ENCODE results near the gene ZNF74. TPM values are rescaled to one million over a fixed set of nuclear protein-coding genes. Genes with fewer than 3 reads are reported as not detected.

The ZNF74 gene
- total and polyA plus RNA-seq, 9 donors, result 11.7 to 24.4 (median 16.6) TPM

- H3K27ac ChIP-seq (ENCODE audit: low read length), result peak within 1 kb of the TSS; percentile 87
- peaks cover 7% of the 10 kb centered on the region for H3K27me3 ChIP-seq (ENCODE audit: control insufficient read depth, insufficient read depth, low read length)
- H3K4me3 ChIP-seq (ENCODE audit: low read length), result peak within 1 kb of the TSS; percentile 85
- peaks cover 53% of the 10 kb centered on the region for H3K4me1 ChIP-seq (ENCODE audit: control insufficient read depth, insufficient read depth, low read length)
- DNase-seq, result peak; percentile 90
- WGBS (ENCODE audit: insufficient coverage), result under 1% methylated on average over 87 of the region's 95 CpGs
- H3K9me3 ChIP-seq (replicated peaks; ENCODE audit: control insufficient read depth, low read depth, low read length), result no peaks in the 10 kb centered on the region
- peaks cover 17% of the 10 kb centered on the region for H3K36me3 ChIP-seq (ENCODE audit: control insufficient read depth, insufficient read depth, low read length)
Observed at GRCh38 chr22:20437613-20438426, 43.9 kb downstream of the ZNF74 start, which contains the start of gene SCARF2. SCARF2 (minus strand) TSS chr22:20437825; CDS start chr22:20437754, 71 bp downstream.

DNA sequence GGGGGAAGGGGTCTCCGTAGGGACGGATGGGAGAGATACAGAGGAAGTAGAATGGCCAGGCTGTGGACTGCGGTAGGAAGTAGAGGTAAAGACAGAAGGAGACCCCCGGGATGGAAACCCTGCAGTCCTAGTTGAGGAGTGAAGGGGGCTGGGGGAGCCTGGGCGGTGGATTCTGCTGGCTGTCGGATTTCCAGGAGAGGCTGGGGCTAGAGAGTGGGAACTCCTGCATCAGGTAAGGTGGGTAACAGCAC, 44.4 kb downstream of the ZNF74 start:
- Histone ChIP-seq H3K4me1 (ENCODE audit: control insufficient read depth, insufficient read depth, low read length) (peaks cover 53% of the 10 kb centered on the region), H3K27me3 (ENCODE audit: control insufficient read depth, insufficient read depth, low read length) (peaks cover 7% of the 10 kb centered on the region)

GRCh38 chr22:20438678-20439492, 44.9 kb downstream of the ZNF74 start:
- no peak for DNase-seq
- Histone ChIP-seq H3K36me3 (ENCODE audit: control insufficient read depth, insufficient read depth, low read length) (peaks cover 16% of the 10 kb centered on the region), H3K9me3 (replicated peaks; ENCODE audit: control insufficient read depth, low read depth, low read length) (no peaks in the 10 kb centered on the region), H3K4me3 (ENCODE audit: low read length) (peak overlapping the region; percentile 72), H3K27ac (ENCODE audit: low read length) (peak overlapping the region; percentile 87), H3K27me3 (ENCODE audit: control insufficient read depth, insufficient read depth, low read length) (peaks cover 7% of the 10 kb centered on the region), H3K4me1 (ENCODE audit: control insufficient read depth, insufficient read depth, low read length) (peaks cover 51% of the 10 kb centered on the region)
- 41% methylated on average over 13 of the region's 13 CpGs for WGBS (ENCODE audit: insufficient coverage)

More for the DNA sequence above, 44.4 kb downstream of the ZNF74 start:
- WGBS (ENCODE audit: insufficient coverage), result 13% methylated on average over 6 of the region's 6 CpGs
- H3K27ac ChIP-seq (ENCODE audit: low read length), result peak overlapping the region; percentile 87
- no peaks in the 10 kb centered on the region for H3K9me3 ChIP-seq (replicated peaks; ENCODE audit: control insufficient read depth, low read depth, low read length)
- H3K36me3 ChIP-seq (ENCODE audit: control insufficient read depth, insufficient read depth, low read length), result peaks cover 17% of the 10 kb centered on the region
- no peak for DNase-seq
- H3K4me3 ChIP-seq (ENCODE audit: low read length), result peak overlapping the region; percentile 72

DNA sequence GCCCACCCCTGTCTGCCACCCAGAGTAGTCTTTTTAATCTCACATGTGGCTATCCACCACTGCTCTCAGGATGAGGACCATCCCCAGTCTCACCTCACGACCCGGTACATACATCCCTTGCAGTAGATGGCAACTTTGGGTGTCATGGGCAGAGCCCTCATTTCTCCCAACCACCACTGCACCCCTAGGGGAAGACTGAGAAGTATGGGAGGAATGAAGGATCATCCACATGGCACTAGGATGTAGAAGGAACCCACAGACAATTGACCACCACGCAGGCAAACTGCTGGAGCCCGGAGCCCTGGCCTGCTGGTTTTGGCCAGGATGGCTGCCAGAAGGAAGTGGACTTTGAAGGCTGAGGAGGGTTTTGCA, 45.6 kb downstream of the ZNF74 start:
- H3K4me3 ChIP-seq (ENCODE audit: low read length), result no peak overlapping the region
- no peak overlapping the region for H3K27ac ChIP-seq (ENCODE audit: low read length)
- WGBS (ENCODE audit: insufficient coverage), result 73% methylated on average over 2 of the region's 4 CpGs
- peaks cover 23% of the 10 kb centered on the region for H3K36me3 ChIP-seq (ENCODE audit: control insufficient read depth, insufficient read depth, low read length)
- H3K4me1 ChIP-seq (ENCODE audit: control insufficient read depth, insufficient read depth, low read length), result peaks cover 45% of the 10 kb centered on the region
- H3K27me3 ChIP-seq (ENCODE audit: control insufficient read depth, insufficient read depth, low read length), result peaks cover 7% of the 10 kb centered on the region
- H3K9me3 ChIP-seq (replicated peaks; ENCODE audit: control insufficient read depth, low read depth, low read length), result no peaks in the 10 kb centered on the region
- DNase-seq, result no peak

DNA sequence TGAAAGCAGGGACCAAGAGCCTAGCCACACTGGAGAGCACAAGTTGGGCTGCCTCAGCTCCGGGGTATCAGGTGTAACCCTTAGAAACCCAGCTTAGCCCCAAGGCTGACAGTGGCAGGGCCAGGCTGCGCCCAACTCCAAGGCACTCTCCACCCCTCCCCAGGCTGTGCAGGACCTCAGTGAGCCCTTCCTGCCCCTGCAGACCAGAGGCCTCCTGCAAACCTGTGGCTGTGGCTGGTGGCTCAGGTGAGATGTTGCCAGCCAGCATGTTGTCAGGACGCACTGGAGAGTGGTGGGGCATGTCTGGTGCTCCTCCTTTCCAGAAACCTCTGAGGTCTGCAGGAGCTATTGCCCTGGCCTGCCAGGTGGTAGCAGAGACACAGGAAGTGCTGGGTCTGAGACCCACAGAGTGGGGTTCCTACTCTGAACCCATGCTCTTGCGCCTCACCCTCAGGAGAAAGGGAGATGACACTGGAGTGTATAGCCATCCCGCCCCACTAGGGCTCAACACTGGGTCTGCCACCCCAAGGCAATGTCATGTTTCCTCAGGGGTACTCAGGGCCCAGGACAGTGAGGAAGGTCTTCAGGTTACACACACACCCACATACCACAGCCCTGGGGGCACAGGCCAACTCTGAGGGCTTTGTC, 46.1 kb downstream of the ZNF74 start:
- Histone ChIP-seq H3K9me3 (replicated peaks; ENCODE audit: control insufficient read depth, low read depth, low read length) (no peaks in the 10 kb centered on the region), H3K27ac (ENCODE audit: low read length) (no peak overlapping the region), H3K27me3 (ENCODE audit: control insufficient read depth, insufficient read depth, low read length) (peaks cover 7% of the 10 kb centered on the region), H3K4me3 (ENCODE audit: low read length) (no peak overlapping the region), H3K36me3 (ENCODE audit: control insufficient read depth, insufficient read depth, low read length) (peaks cover 27% of the 10 kb centered on the region), H3K4me1 (ENCODE audit: control insufficient read depth, insufficient read depth, low read length) (peaks cover 42% of the 10 kb centered on the region)
- WGBS (ENCODE audit: insufficient coverage), result 78% methylated on average over 3 of the region's 5 CpGs
- DNase-seq, result no peak

- H3K27me3 ChIP-seq (ENCODE audit: control insufficient read depth, insufficient read depth, low read length), result peaks cover 7% of the 10 kb centered on the region
- H3K27ac ChIP-seq (ENCODE audit: low read length), result no peak overlapping the region
- H3K36me3 ChIP-seq (ENCODE audit: control insufficient read depth, insufficient read depth, low read length), result peaks cover 31% of the 10 kb centered on the region
- no peak overlapping the region for H3K4me3 ChIP-seq (ENCODE audit: low read length)
- H3K4me1 ChIP-seq (ENCODE audit: control insufficient read depth, insufficient read depth, low read length), result peaks cover 33% of the 10 kb centered on the region
- 66% methylated on average over 8 of the region's 13 CpGs for WGBS (ENCODE audit: insufficient coverage)
- H3K9me3 ChIP-seq (replicated peaks; ENCODE audit: control insufficient read depth, low read depth, low read length), result no peaks in the 10 kb centered on the region
- no peak for DNase-seq
Observed at GRCh38 chr22:20440637-20441591, 47.0 kb downstream of the ZNF74 start.

- no peaks in the 10 kb centered on the region for H3K9me3 ChIP-seq (replicated peaks; ENCODE audit: control insufficient read depth, low read depth, low read length)
- 59% methylated on average over 19 of the region's 21 CpGs for WGBS (ENCODE audit: insufficient coverage)
- H3K27me3 ChIP-seq (ENCODE audit: control insufficient read depth, insufficient read depth, low read length), result peaks cover 4% of the 10 kb centered on the region
- DNase-seq, result no peak
- peaks cover 40% of the 10 kb centered on the region for H3K36me3 ChIP-seq (ENCODE audit: control insufficient read depth, insufficient read depth, low read length)
- peaks cover 27% of the 10 kb centered on the region for H3K4me1 ChIP-seq (ENCODE audit: control insufficient read depth, insufficient read depth, low read length)
- H3K27ac ChIP-seq (ENCODE audit: low read length), result no peak overlapping the region
- H3K4me3 ChIP-seq (ENCODE audit: low read length), result no peak overlapping the region
Observed at GRCh38 chr22:20441631-20442484, 47.9 kb downstream of the ZNF74 start.

DNA sequence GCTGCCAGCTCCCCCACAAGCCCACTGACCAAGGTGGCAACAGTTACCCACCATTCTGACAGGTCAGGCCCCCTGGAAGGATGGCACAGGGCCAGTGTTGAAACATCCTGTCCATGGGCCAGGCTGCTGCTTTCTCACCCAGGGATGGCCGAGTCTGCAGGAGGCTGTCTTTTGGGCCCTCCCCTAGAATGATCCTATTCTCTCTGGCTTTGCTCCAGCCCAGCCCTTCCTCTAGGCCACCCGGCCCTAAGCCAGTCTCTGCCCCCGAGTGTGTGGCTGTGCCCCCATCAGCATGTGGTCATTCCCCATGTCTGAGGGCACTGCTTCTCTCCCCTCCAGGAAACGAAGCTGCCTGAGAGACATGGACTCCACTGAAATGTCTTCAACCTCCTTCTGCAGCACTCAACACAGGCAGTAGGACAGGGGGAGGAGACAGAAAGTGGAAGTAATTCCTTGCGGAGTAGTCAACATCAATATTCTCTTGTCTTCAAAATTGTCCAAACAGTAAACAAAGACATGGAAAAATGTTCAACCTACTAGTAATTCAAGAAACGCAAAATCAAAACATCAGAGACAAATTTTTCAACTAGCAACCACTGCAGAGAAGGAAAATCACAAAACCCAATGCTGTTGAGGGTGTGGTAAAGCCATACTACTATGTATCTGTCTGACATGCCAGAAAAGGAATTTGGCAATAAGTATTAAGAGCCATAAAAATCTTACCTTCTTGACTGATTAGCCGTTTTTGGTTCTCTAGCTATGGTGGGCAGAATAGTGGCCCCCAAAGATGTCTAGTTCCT, 48.7 kb downstream of the ZNF74 start:
- Histone ChIP-seq H3K27ac (ENCODE audit: low read length) (no peak overlapping the region), H3K4me1 (ENCODE audit: control insufficient read depth, insufficient read depth, low read length) (peaks cover 23% of the 10 kb centered on the region), H3K36me3 (ENCODE audit: control insufficient read depth, insufficient read depth, low read length) (peaks cover 43% of the 10 kb centered on the region), H3K4me3 (ENCODE audit: low read length) (no peak overlapping the region), H3K9me3 (replicated peaks; ENCODE audit: control insufficient read depth, low read depth, low read length) (no peaks in the 10 kb centered on the region), H3K27me3 (ENCODE audit: control insufficient read depth, insufficient read depth, low read length) (peaks cover 4% of the 10 kb centered on the region)
- DNase-seq, result no peak
- WGBS (ENCODE audit: insufficient coverage), result 59% methylated on average over 3 of the region's 7 CpGs

Data from muscle of leg (tissue), 11 donors.